AG04450 (cell line): Measurements from ENCODE around the gene SLC5A3. TPM values are rescaled to one million over a fixed set of nuclear protein-coding genes. Genes with fewer than 3 reads are reported as not detected.
A peak's percentile ranks its signal among the peaks of the same experiment; 100 is the strongest.

Experiments
- CTCF ChIA-PET: fragments of 300-600, 350-600 bp; formaldehyde crosslinking; extraction: SDS; loops from one replicate; lab custom pipeline; 2022; ENCODE audit warnings: antibody characterized with exemption, inconsistent platforms; lab: Charles Lee
- POLR2A ChIA-PET: fragments of 350-600 bp; formaldehyde crosslinking; extraction: SDS; loops from one replicate; lab custom pipeline; 2021; ENCODE audit warnings: antibody characterized with exemption, inconsistent platforms; lab: Yijun Ruan, JAX
- DNase-seq: peaks from one replicate; pipeline ENCODE4 v3.0.0-alpha.2; 2011; ENCODE audit warnings: low read depth, low spot score
- H3K27ac ChIP-seq: one replicate; pipeline ENCODE4 v1.5.1; 2012; ENCODE audit warnings: low read depth, low read length, control low read depth
- H3K27me3 ChIP-seq: one replicate; pipeline ENCODE4 v1.6.0; 2012; ENCODE audit warnings: low read length; ENCODE audit not compliant: control insufficient read depth, insufficient read depth
- H3K4me3 ChIP-seq: 2 replicates; pipeline ENCODE4 v1.5.1; 2011; ENCODE audit warnings: mild to moderate bottlenecking, low read depth, low read length, control low read depth
- H3K9me3 ChIP-seq: 2 replicates; pipeline ENCODE4 v1.5.1; 2012; ENCODE audit warnings: low read length; ENCODE audit not compliant: control insufficient read depth, insufficient read depth
- CTCF ChIP-seq: IDR thresholded peaks from 2 replicates; pipeline ENCODE4 v1.5.1; 2011; ENCODE audit warnings: low read depth, low read length, control low read depth, inconsistent platforms
- polyA plus RNA-seq: library from polyadenylated mRNA; depleted of rRNA; stranded (reverse); fragments of >200 nt; gene quantifications from 2 replicates; pipeline ENCODE4 v1.2.3, GENCODE V29; 2011

SLC5A3 gene
- polyA plus RNA-seq, 1 experiment: 9.5 TPM

GRCh38 chr21:34029743-34030528 lies 43.4 kb upstream of the SLC5A3 start:
- Histone ChIP-seq H3K27me3 (peaks cover under 1% of the 10 kb centered on the region), H3K9me3 (peaks cover 4% of the 10 kb centered on the region), H3K27ac (no peak overlapping the region), H3K4me3 (no peak overlapping the region)
- peak; percentile 16 for DNase-seq
- no peak for TF ChIP-seq CTCF
- POLR2A ChIA-PET: no interaction called here
- CTCF ChIA-PET: no interaction called here

GRCh38 chr21:34031835-34032370 lies 41.5 kb upstream of the SLC5A3 start:
- peaks cover 2% of the 10 kb centered on the region for H3K27me3 ChIP-seq
- H3K27ac ChIP-seq: no peak overlapping the region
- H3K4me3 ChIP-seq: no peak overlapping the region
- POLR2A ChIA-PET: no interaction called here
- CTCF ChIA-PET: no interaction called here
- DNase-seq: no peak
- H3K9me3 ChIP-seq: peaks cover 3% of the 10 kb centered on the region
- TF ChIP-seq CTCF: no peak

GRCh38 chr21:34034369-34035014 lies 38.9 kb upstream of the SLC5A3 start:
- TF ChIP-seq CTCF: no peak
- CTCF ChIA-PET: no interaction called here

GRCh38 chr21:34035619-34036354 lies 37.6 kb upstream of the SLC5A3 start:
- no peak overlapping the region for H3K4me3 ChIP-seq
- H3K27me3 ChIP-seq: peaks cover 2% of the 10 kb centered on the region
- no peak for TF ChIP-seq CTCF
- DNase-seq: no peak
- POLR2A ChIA-PET: no interaction called here
- CTCF ChIA-PET: no interaction called here
- H3K27ac ChIP-seq: no peak overlapping the region
- no peaks in the 10 kb centered on the region for H3K9me3 ChIP-seq

More at GRCh38 chr21:34034369-34035014, 38.9 kb upstream of the SLC5A3 start:
- H3K27ac ChIP-seq: peak overlapping the region; percentile 12
- H3K9me3 ChIP-seq: no peaks in the 10 kb centered on the region
- no peak overlapping the region for H3K4me3 ChIP-seq
- POLR2A ChIA-PET: interaction anchor here (0.6 kb wide), 1 partner anchor 69 kb away, joined by 5 read pairs; no protein-coding TSS in a partner anchor
- H3K27me3 ChIP-seq: peaks cover 2% of the 10 kb centered on the region
- no peak for DNase-seq
